NCI-H446 treated with DMSO at 0.1 percent for 48 hours (cell line): ENCODE measurements around the gene UNC119.

Experiments
- DNase-seq: peaks from one replicate; lab custom pipeline; 2025; lab: John Stamatoyannopoulos, UW

The UNC119 gene

GRCh38 chr17:28573040-28573380, 20.6 kb upstream of the UNC119 start:
- DNase-seq, result no peak

DNA sequence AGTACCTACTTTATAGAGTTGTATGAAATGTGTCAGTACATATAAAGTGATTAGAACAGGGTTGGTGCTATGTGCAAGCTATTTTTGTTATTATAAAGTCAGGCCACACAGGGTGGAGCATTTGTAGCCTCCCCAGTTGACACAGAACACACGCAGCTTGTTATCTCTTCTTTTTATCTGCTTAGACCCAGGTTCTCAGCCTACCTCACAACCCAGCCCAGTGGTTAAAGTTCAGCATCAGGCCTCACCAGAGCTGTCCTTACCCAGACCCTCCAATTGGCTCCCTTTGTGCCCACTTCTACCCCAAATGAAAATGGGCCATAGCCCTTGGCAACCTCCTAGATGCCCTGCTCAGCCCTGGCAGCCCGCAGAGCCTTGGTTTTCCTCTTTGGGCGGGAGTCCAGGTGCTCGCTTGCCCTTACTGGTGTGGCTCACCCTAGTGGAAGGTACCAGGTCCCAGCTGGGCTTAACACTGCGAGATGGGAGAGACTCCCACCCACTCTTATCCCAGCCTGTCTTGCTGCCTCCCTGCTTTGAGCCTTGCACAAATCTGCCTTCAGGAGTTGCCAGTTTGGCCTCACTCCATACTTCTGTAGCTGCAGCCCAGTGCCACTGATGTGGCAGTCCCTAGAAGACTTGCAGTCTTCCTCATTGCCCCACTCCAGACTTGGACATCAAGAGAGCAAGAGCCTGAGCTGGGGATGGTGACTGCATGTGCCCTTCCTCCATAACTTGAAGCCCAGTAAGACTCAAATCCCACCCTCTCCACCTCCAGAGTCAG, 20.0 kb upstream of the UNC119 start:
- no peak for DNase-seq

- DNase-seq, result peak; percentile 84
These were observed 19.1 kb upstream of the UNC119 start, which contains the start of gene PIGS for GRCh38 chr17:28571361-28572122. Gene PIGS (minus strand): TSS chr17:28571524. CDS start chr17:28571496, 28 bp downstream.

GRCh38 chr17:28570716-28571360, 18.4 kb upstream of the UNC119 start:
- DNase-seq, result no peak

DNA sequence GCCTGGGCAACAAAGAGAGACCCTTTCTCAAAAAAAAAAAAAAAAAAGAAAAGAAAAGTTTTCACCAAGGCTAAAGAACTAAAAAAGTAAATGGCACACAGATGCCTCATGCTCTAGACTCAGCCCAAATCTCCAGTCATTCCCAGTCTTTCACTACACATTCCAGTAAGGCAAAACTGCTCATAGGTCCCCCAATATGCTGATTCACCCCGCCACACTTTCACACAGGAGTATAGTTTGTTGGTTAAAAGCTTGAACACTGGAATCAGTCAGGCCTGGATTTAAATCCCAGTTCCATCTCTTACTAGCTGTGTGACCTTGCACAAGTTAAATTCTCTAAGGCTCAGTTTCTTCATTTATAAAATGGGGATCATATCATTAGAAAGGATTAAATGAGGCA, 17.0 kb upstream of the UNC119 start:
- no peak for DNase-seq

GRCh38 chr17:28567604-28568003, 15.2 kb upstream of the UNC119 start:
- DNase-seq, result no peak

- no peak for DNase-seq
These were observed 11.1 kb upstream of the UNC119 start for GRCh38 chr17:28563475-28563874.

DNA sequence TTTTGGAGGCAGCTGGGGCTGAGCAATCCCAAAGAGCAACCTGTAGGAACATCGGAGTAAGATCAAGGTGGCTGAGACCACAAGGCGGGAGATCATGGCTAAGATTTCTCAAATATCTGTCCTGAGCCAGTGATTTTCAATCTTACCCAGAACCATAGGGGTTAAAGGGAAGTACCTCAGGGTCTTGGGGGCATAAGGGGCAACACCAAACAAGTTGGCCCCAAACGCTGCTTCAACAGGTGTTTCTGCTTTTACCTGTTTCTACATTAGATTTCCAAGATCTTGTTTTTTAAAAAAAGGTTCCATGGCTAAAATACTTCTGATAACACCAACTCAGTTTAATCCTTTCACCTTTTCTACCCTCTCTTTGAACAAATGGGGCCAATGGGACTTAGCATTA, 2.6 kb upstream of the UNC119 start:
- no peak for DNase-seq

- DNase-seq, result no peak
These were observed 2.1 kb upstream of the UNC119 start for GRCh38 chr17:28554565-28554964.

DNA sequence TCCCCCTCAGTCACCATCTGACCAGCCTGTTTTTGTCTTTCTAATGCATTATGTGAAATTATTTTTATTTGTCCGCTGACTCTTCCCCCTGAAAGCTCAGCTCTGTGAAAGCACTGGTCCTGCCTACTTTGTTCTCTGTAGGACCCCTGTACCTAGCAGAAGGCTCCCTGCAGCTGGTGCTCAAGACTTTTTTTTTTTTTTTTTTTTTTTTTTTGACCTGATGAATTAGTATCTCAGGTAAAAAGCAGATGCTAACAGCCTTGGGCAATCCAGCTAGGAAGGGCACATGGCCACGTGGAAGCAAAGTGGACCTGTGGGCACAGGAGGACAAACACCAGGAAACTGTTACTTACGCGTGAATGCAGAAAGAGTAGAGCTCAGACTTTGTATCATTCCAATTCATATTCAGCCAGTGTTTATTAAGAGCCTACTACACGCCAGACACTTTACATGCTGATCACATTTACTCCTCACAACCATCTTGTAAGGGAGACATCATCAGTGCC, 629 bp upstream of the UNC119 start:
- DNase-seq, result no peak

- no peak for DNase-seq
These were observed 826 bp downstream of the UNC119 start for GRCh38 chr17:28551421-28552175.

DNA sequence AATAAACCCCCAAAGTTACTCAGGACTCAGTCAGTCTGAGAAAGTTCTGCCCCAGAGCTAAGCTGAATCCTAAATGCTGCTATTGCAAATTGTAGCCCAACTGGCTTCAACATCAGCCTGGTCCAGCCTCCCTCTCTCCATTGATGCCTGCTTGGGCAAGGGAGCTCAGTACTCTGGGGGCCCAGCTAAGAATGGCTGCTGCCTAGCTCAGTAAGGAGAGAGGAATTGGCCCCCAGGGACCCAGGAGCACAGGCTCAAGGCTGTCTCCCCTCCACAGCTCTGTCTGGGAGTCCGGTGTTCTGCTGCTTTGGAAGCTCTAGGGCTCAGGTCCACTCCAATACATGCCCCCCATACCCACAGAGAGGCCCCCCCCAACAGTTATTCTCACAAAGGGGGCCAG, 1.6 kb downstream of the UNC119 start:
- DNase-seq, result no peak

GRCh38 chr17:28549236-28550132, 2.9 kb downstream of the UNC119 start:
- DNase-seq, result no peak

- no peak for DNase-seq
These were observed 3.9 kb downstream of the UNC119 start for GRCh38 chr17:28548417-28549130.

DNA sequence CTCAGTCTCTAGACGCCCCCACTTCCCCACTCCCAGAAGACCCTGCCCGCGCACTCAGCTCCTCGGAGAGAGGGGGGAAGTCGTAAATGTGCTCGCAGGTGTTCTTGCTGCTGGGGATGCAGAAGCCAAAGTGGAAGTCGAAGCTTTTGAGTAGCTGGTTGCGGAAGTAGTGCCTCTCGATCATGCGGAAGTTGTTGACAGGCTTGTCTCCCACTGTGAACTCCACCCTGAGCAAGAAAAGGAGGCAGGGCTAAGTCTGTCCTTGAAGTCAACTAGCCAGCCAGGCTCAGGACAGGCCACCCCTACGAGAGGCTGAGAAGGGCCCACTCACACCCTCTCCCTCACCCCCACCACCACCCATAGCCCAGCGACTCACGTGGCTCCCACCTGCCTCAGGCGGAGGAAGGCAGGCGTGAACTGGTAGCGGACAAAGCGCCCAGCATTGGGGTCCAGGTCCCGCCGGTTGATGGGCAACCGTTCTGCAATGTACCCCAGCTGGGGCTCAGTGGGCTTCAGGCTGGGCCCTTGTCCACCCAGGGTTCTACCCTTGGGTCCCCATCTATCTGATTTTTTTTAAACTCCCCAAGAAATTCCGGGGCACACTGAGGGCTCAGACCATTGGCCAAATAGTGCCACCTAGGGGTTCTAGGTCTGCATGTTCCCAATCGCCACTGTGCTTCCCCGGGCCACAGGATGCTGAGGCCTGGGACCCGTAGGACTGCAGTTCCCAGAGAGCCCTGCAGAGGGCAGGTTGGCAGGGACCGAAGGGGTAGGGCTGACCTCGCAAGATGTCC, 4.6 kb downstream of the UNC119 start:
- DNase-seq, result no peak

- DNase-seq, result no peak
These were observed 5.3 kb downstream of the UNC119 start for GRCh38 chr17:28547096-28547622.

DNA sequence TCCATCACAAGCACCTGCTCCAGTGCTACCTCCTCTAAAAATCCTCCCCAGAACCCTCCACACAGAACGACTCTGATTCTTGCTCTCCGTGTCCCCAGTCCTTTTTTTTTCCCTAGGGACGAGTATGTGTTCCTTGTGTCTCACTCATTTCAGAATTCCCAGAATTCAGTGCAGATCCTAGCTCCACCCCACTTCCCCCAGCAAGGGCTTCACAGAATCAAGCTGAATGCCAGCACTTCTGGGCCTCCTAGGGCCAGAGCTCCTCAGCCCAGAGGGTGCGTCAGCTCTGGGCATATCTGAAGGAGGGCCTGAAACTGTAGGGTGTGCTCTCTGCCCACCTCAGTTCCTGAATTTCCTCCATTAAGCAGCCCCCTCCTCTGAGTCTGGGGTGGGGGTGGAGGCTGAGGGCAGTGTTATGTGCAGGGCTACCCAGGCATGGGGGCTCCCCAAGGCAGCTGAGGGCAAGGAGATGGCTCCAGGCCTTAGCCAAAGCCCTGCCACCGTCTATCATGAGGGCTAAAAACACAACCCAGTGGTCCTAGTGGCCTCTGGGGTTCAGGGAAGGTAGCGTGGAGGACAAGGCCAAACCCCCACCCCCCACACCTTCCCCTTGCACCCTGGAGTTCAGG, 6.5 kb downstream of the UNC119 start:
- no peak for DNase-seq

- no peak for DNase-seq
These were observed 7.3 kb downstream of the UNC119 start for GRCh38 chr17:28545141-28545503.
